GM08714 (cell line): ENCODE measurements around the gene CHST8.

Experiments
- H3K4me3 ChIP-seq: fragments of 200-500 bp; sonication (Bioruptor generic); 2 replicates; pipeline ENCODE4 v1.5.1; 2014; ENCODE audit warnings: mild to moderate bottlenecking, low read length, inconsistent platforms
- ZNF274 ChIP-seq: IDR thresholded peaks from 2 replicates; pipeline ENCODE4 v1.6.1; 2012; ENCODE audit warnings: mild to moderate bottlenecking, low read depth, low read length

Gene CHST8

DNA sequence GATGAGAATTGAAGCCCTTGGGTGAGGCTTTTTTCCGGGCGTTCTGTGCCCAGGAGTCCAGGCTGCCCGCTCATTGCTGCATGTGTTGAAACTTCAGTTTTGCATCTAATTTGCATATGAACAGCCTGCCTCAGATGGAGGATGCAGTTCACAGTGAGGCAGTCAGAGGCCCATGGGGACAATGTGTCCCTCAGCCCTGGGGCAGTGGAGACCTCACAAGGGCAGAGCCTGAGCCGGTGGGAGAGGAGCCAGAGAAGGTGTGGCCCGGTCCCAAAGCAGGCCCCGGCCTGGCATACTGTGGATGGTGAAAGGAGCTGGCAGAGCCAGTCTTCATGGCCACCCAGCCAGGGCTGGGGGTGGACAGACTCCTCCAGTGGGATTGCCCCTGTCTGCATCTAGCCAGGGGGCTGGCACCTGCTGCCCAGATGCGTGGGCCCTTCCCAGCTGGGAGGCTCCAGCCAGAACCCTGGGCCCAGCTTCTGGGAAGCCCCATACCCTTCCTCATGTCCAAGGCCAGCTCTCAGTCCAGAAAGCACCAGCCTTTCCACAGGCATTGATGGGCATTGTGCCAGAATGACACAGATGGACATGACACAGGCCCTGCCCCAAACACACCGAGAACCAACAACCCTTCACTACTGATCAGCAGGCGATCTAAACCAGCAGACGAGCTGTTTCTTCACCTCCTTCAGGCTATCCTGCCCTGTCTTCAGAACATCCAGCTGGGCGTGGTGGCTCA is 142.0 kb downstream of the CHST8 start:
- TF ChIP-seq ZNF274: no peak

DNA sequence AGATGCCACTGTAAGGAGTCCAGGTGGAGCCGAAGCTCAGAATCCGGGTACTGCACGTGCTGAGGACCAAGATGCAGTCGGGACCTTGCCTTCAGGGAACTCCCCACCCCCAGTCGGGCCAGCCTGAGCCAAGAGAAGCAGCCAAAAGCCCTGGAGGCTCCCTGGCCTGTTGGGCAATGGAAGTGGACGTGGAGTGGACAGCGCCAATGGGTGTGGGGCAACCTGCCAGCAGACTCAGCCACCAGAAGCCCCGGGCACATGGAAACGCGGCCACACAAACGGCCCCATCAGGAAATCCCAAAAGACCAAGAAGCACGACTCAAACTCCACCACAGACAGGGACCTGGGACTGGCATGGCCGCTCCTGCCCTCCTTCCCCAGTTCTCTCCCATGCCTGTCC is 144.9 kb downstream of the CHST8 start:
- no peak for TF ChIP-seq ZNF274
- no peak overlapping the region for H3K4me3 ChIP-seq

More for the DNA sequence above, 142.0 kb downstream of the CHST8 start:
- no peak overlapping the region for H3K4me3 ChIP-seq

DNA sequence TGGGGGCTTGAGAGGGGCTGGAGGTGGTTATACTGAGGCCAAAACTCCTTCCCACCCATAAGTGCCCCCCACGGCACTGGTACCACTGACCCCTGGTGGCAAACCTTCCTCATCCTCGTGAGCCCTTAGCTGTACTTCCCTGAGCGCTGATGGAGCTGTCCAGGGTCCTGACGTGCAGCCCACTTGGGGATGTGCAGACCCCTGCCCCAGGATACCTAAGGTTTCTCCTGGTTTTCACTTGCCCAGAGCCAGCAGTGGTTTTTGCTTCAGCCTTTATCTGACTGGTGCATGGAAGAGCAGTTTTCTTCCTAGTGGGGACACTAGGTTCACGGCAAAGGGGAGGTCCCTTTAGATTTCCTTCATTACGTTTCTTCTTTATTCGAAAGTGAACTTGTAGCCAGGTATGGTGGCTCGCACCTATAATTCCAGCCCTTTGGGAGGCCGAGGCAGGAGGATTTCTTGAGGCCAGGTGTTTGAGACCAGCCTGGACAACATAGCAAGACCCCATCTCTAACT is 146.2 kb downstream of the CHST8 start:
- TF ChIP-seq ZNF274: no peak
- no peak overlapping the region for H3K4me3 ChIP-seq

DNA sequence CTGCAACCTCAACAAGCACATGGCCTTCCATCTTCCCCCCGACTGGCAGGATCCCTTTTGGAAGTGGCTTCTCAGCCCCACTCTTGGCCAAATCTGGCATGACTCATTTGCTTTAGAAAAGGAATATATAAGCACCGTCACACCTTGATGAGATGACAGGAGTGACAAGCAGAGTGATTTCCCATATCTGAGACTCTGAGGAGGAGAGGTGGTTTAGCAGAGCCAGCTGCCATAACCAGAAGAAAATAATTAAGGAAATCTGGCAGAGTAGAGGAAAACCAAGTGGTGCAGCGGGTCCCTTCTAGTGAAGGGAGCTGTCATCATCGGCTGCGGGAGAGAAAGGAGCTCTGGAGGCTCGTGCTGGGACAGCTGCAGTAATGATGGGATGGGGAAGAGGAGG is 147.5 kb downstream of the CHST8 start:
- no peak overlapping the region for H3K4me3 ChIP-seq
- no peak for TF ChIP-seq ZNF274

DNA sequence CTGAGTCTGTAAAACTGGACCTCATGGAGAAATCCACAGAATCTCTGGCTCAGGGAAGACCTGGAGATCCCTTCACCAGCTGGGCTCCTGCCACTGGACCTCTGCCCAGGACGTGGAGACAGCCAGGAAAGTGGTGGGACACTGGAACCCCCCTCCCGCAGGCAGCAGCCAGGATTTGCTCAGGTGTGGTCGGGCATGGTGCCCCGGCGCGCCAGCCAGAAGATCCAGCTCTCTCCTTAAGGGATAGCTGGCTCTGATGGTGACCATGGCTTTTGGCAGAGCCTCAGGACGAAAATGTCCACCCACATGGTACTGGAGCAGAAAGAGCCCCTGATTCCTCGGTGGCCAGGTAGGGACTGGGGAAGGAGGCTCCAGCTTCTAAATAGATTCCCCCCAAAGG is 148.4 kb downstream of the CHST8 start:
- no peak overlapping the region for H3K4me3 ChIP-seq

DNA sequence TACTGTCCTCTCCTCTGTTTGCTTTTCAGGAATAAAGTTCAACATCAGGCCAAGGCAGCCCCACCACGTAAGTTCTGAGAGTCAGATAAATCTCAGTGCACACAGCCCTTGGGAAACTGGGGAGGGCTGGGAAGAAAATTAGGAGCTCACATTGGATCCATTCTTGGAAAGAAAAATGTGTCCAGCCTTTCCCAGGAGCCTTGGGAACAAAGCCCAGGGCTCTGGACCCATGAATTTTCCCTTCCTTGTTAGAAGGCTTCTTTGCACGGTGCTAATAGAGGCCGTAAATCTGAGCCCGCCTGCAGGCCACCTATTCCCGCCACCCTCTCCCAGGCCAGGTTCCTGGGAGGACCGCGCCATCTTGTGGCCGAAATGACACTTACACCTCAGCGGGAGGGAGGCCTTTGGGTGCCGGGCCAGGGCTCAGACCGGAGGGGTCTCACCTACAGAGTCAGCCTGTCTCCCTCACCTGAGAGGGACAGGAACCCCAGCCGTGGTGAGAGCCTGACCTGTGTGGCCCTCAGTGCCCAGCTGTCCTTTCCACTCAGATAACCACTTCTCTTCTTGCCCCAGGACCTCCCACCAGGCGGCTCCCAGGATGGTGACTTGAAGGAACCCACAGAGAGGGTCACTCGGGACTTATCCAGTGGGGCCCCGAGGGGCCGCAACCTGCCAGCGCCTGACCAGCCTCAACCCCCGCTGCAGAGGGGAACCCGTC is 149.8 kb downstream of the CHST8 start:
- TF ChIP-seq ZNF274: no peak
- H3K4me3 ChIP-seq: no peak overlapping the region

More for the DNA sequence above, 148.4 kb downstream of the CHST8 start:
- TF ChIP-seq ZNF274: no peak

DNA sequence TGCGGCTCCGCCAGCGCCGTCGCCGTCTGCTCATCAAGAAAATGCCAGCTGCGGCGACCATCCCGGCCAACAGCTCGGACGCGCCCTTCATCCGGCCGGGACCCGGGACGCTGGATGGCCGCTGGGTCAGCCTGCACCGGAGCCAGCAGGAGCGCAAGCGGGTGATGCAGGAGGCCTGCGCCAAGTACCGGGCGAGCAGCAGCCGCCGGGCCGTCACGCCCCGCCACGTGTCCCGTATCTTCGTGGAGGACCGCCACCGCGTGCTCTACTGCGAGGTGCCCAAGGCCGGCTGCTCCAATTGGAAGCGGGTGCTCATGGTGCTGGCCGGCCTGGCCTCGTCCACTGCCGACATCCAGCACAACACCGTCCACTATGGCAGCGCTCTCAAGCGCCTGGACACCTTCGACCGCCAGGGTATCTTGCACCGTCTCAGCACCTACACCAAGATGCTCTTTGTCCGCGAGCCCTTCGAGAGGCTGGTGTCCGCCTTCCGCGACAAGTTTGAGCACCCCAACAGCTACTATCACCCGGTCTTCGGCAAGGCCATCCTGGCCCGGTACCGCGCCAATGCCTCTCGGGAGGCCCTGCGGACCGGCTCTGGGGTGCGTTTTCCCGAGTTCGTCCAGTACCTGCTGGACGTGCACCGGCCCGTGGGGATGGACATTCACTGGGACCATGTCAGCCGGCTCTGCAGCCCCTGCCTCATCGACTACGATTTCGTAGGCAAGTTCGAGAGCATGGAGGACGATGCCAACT is 150.5 kb downstream of the CHST8 start:
- no peak overlapping the region for H3K4me3 ChIP-seq
- no peak for TF ChIP-seq ZNF274

DNA sequence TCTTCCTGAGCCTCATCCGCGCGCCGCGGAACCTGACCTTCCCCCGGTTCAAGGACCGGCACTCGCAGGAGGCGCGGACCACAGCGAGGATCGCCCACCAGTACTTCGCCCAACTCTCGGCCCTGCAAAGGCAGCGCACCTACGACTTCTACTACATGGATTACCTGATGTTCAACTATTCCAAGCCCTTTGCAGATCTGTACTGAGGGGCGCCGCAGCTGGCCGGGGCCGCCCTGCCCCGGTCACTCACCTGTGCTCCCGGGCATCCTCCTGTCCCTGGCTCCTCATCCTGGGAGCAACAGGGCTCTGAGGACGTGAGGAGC is 151.1 kb downstream of the CHST8 start:
- H3K4me3 ChIP-seq: no peak overlapping the region
- no peak for TF ChIP-seq ZNF274

DNA sequence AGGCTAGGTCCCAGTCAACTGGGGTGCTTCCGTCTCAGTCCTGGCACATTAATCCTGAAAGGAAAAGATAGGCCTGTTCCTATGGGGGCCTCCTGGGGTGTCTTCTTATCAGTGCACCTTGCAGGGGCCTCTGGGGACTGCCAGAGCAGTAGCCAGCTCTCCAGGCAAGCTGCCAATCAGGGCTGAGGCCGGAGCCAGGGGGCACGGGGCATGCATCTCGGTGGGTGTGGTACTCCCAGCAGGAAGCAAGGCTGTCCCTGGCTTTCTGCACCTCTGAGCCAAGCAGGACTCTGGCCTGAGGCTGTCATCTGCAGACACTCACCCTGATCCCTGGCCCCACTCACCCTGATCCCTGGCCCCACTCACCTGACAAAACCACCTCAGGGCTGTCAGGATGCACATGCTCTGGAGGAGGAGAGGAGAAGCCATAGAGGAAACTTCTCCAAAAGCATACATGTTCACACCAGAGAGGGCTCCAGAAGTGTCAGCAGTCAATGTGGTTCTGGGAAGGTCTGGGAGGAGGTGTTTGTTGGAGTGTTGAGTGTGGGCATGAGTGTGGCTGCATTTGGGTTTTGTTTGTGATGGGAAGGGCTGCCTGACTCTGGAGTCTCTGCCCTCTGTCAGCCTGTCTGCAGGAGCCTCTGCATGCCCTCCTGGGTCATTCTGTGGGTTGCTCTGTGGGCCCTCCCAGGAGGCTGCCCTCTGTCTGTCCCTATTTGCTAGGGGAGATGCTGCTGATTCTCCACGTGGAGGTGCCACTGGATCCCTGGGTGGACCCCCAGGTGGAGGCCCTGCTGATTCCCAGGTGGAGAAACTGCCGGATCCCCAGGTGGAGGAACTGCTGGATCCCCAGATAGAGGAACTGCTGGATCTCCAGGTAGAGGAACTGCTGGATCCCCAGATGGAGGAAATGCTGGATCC is 152.2 kb downstream of the CHST8 start:
- no peak for TF ChIP-seq ZNF274
- H3K4me3 ChIP-seq: no peak overlapping the region

DNA sequence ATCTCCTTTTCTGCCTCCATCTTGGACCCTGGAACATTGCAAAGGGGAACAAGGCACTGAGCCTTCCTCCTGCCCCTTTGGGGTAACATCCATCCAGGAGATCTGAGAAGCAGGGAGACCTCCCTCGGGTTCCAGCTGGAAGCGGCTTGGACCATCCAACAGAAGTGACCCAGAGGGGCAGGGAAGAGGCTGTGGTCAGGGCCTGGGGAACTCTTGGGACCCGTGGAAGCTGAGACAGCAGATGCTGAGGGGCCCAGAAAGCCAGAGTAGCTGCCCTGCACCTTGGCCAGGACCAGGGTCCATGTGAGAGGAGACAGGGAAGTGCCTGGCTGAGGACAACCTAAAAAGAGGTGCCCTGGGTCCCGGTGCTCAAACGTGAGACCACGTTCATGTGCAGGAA is 153.0 kb downstream of the CHST8 start:
- no peak overlapping the region for H3K4me3 ChIP-seq
- TF ChIP-seq ZNF274: no peak

DNA sequence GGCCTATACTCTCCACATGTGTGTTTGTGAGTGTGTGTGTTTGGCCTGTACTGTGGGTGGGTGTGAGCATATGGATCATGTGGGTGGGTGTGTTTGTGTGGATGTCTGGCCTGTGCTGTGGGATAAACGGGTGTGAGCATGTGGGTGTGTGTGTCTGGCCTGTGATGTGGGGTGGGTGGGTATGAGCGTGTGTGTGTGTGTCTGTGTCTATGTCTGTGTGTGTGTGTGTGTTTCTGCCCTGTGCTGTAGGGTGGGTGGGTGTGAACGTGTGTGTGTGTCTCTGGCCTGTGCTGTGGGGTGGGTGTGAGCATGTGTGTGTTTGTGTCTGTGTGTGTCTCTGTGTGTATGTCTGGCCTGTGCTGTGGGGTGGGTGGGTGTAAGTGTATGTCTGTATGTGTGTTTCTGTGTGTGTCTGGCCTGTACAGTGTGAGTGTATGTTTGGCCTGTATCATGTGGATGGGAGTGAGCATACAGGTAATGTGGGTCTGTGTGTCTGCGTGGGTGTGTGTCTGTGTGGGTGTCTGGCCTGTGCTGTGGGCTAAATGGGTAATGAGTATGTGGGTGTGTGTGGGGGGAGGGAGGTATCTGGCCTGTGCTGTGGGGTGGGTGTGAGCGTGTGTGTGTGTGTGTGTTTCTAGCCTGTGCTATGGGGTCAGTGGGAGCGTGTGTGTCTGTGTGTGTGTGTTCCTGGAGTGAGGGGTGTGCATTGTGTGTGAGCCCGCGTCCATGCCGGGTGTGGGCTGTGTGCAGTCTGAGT is 154.2 kb downstream of the CHST8 start:
- no peak for TF ChIP-seq ZNF274
- H3K4me3 ChIP-seq: no peak overlapping the region

DNA sequence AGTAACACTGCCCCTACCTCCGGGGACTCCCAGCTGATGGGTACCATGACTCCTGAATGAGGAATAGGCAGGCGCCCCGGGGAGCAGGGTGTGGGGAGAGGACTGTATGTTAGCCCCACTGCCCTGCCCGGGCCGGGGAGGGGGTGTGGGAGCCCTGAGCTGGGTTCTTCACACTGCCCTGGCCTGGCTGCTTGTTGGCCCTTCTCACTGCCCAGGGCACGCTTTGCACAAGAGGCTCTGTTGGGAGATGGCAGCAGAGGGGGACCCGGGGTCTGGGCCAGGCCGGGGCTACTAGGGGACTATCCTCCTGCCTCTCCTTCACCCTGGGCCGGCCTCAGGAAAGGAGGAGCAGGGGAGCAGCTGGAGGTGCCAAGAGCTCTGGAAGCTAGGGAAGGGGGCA is 155.6 kb downstream of the CHST8 start:
- no peak for TF ChIP-seq ZNF274
- no peak overlapping the region for H3K4me3 ChIP-seq

DNA sequence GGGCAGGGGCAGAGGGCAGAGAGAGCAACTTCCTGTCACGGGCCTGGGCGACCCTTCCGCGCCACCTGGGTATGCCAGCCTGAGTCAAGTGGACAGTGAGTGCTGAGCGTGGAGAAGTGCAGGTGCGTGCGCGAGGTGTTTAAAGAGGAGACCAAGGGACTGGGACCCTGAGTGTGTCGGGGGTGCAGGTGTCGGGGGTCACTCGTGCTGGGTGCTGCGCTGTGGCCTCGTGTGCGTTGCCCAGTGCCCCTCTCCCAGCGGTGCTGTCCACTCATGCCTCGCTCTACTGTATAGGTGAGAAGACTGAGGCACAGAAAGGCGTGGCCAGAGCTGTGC is 156.0 kb downstream of the CHST8 start:
- TF ChIP-seq ZNF274: no peak

More for the DNA sequence above, 156.0 kb downstream of the CHST8 start:
- no peak overlapping the region for H3K4me3 ChIP-seq
